GM19023 (cell line): ENCODE results near the gene ARHGAP24.
"Not testable (repeated sequence)": the region's sequence is repeated elsewhere in the genome, so short reads cannot be mapped to it uniquely, and the experiment has no call there.

Source experiments
- ATAC-seq: cut with Tn5 transposase; IDR thresholded peaks from one replicate; pipeline ENCODE4 v1.9.1; 2021; ENCODE audit warnings: mild to moderate bottlenecking, moderate library complexity; ENCODE audit not compliant: unreplicated experiment

The ARHGAP24 gene

GRCh38 chr4:85993641-85994040 lies 518.7 kb downstream of the ARHGAP24 start:
- no peak for ATAC-seq

GRCh38 chr4:85994576-85994975 lies 519.6 kb downstream of the ARHGAP24 start:
- ATAC-seq: no peak

- ATAC-seq: no peak
Measured at GRCh38 chr4:85995361-85995760, 520.4 kb downstream of the ARHGAP24 start.

- no peak for ATAC-seq
Measured at GRCh38 chr4:86001591-86001990, 526.6 kb downstream of the ARHGAP24 start.

GRCh38 chr4:86004030-86004429 lies 529.1 kb downstream of the ARHGAP24 start:
- no peak for ATAC-seq

GRCh38 chr4:86006057-86006456 lies 531.1 kb downstream of the ARHGAP24 start:
- no peak for ATAC-seq

GRCh38 chr4:86007042-86007441 lies 532.1 kb downstream of the ARHGAP24 start:
- no peak for ATAC-seq

- no peak for ATAC-seq
Measured at GRCh38 chr4:86011117-86011516, 536.2 kb downstream of the ARHGAP24 start.

- ATAC-seq: no peak
Measured at GRCh38 chr4:86013621-86014020, 538.7 kb downstream of the ARHGAP24 start.

- ATAC-seq: peak; percentile 94
Measured at GRCh38 chr4:86014599-86014998, 539.6 kb downstream of the ARHGAP24 start.

GRCh38 chr4:86015412-86016350 lies 540.7 kb downstream of the ARHGAP24 start:
- no peak for ATAC-seq

GRCh38 chr4:86019362-86019761 lies 544.4 kb downstream of the ARHGAP24 start:
- no peak for ATAC-seq

- ATAC-seq: no peak
Measured at GRCh38 chr4:86019906-86020305, 545.0 kb downstream of the ARHGAP24 start.

- not testable (repeated sequence) for ATAC-seq
Measured at GRCh38 chr4:86021671-86022070, 546.7 kb downstream of the ARHGAP24 start.

- no peak for ATAC-seq
Measured at GRCh38 chr4:86026720-86027119, 551.8 kb downstream of the ARHGAP24 start.

GRCh38 chr4:86031927-86032326 lies 557.0 kb downstream of the ARHGAP24 start:
- no peak for ATAC-seq

- ATAC-seq: no peak
Measured at GRCh38 chr4:86032476-86033022, 557.6 kb downstream of the ARHGAP24 start.

- ATAC-seq: no peak
Measured at GRCh38 chr4:86033171-86033570, 558.2 kb downstream of the ARHGAP24 start.

GRCh38 chr4:86034616-86035015 lies 559.7 kb downstream of the ARHGAP24 start:
- no peak for ATAC-seq

- no peak for ATAC-seq
Measured at GRCh38 chr4:86035688-86036087, 560.7 kb downstream of the ARHGAP24 start.

- ATAC-seq: no peak
Measured at GRCh38 chr4:86036736-86037135, 561.8 kb downstream of the ARHGAP24 start.

GRCh38 chr4:86038037-86038436 lies 563.1 kb downstream of the ARHGAP24 start:
- no peak for ATAC-seq
